ENCODE measurements around the gene SPDYA.
A peak's percentile ranks its signal among the peaks of the same experiment; 100 is the strongest.
"Not testable (repeated sequence)": the region's sequence is repeated elsewhere in the genome, so short reads cannot be mapped to it uniquely, and the experiment has no call there.

Gene SPDYA

GRCh38 chr2:28782423-28782822, 28.2 kb upstream of the SPDYA start:
- in situ Hi-C loops (cut with HindIII; ENCODE audit: low sequenced_read_pairs) = no loop called here

GRCh38 chr2:28784570-28784969, 26.1 kb upstream of the SPDYA start:
- DNase-seq (ENCODE audit: low read depth); in situ Hi-C loops (cut with HindIII; ENCODE audit: low sequenced_read_pairs); H3K4me3 ChIP-seq (ENCODE audit: low read depth, low read length): not testable (repeated sequence)

More at GRCh38 chr2:28782423-28782822, 28.2 kb upstream of the SPDYA start:
- no peak for DNase-seq (ENCODE audit: low read depth)
- H3K4me3 ChIP-seq (ENCODE audit: low read depth, low read length) = no peak overlapping the region
- no peak for TF ChIP-seq CTCF (IDR thresholded peaks at IDR 0.05; ENCODE audit: low read depth, low read length, missing control alignments)

GRCh38 chr2:28796620-28797019, 14.0 kb upstream of the SPDYA start:
- no peak for TF ChIP-seq CTCF (IDR thresholded peaks at IDR 0.05; ENCODE audit: low read depth, low read length, missing control alignments)
- H3K4me3 ChIP-seq (ENCODE audit: low read depth, low read length) = no peak overlapping the region
- in situ Hi-C loops (cut with HindIII; ENCODE audit: low sequenced_read_pairs) = no loop called here
- DNase-seq (ENCODE audit: low read depth) = no peak

GRCh38 chr2:28801726-28802125, 8.9 kb upstream of the SPDYA start:
- no peak for DNase-seq (ENCODE audit: low read depth)
- no peak for TF ChIP-seq CTCF (IDR thresholded peaks at IDR 0.05; ENCODE audit: low read depth, low read length, missing control alignments)
- in situ Hi-C loops (cut with HindIII; ENCODE audit: low sequenced_read_pairs) = no loop called here
- no peak overlapping the region for H3K4me3 ChIP-seq (ENCODE audit: low read depth, low read length)

- no peak for TF ChIP-seq CTCF (IDR thresholded peaks at IDR 0.05; ENCODE audit: low read depth, low read length, missing control alignments)
- no peak overlapping the region for H3K4me3 ChIP-seq (ENCODE audit: low read depth, low read length)
- in situ Hi-C loops (cut with HindIII; ENCODE audit: low sequenced_read_pairs) = no loop called here
- no peak for DNase-seq (ENCODE audit: low read depth)
These were observed 7.6 kb upstream of the SPDYA start for GRCh38 chr2:28802975-28803429.

GRCh38 chr2:28809927-28810326, 707 bp upstream of the SPDYA start:
- in situ Hi-C loops (cut with HindIII; ENCODE audit: low sequenced_read_pairs) = no loop called here
- TF ChIP-seq CTCF (IDR thresholded peaks at IDR 0.05; ENCODE audit: low read depth, low read length, missing control alignments) = no peak
- H3K4me3 ChIP-seq (ENCODE audit: low read depth, low read length) = peak overlapping the region; percentile 36
- DNase-seq (ENCODE audit: low read depth) = no peak

GRCh38 chr2:28818053-28818452, 7.4 kb downstream of the SPDYA start:
- H3K4me3 ChIP-seq (ENCODE audit: low read depth, low read length) = no peak overlapping the region
- no peak for DNase-seq (ENCODE audit: low read depth)
- in situ Hi-C loops (cut with HindIII; ENCODE audit: low sequenced_read_pairs) = no loop called here
- no peak for TF ChIP-seq CTCF (IDR thresholded peaks at IDR 0.05; ENCODE audit: low read depth, low read length, missing control alignments)
